KMS-11 (cell line): ENCODE results near the gene PCLO.

Experiments used
- H2AFZ ChIP-seq: fragments of 200-600 bp; sonication (generic); 2 replicates; pipeline ENCODE4 v1.6.1; 2016; ENCODE audit warnings: antibody characterized with exemption, mixed run types, low read depth
- H3K27ac ChIP-seq: fragments of 200-600 bp; sonication (generic); 2 replicates; pipeline ENCODE4 v1.6.1; 2016; ENCODE audit warnings: mild to moderate bottlenecking, mixed run types
- H3K27me3 ChIP-seq: fragments of 200-600 bp; sonication (generic); 2 replicates; pipeline ENCODE4 v1.6.1; 2017; ENCODE audit warnings: mild to moderate bottlenecking, low read depth, mixed run types, moderate library complexity; ENCODE audit not compliant: insufficient read depth
- H3K36me3 ChIP-seq: fragments of 200-600 bp; sonication (generic); 2 replicates; pipeline ENCODE4 v1.6.1; 2017; ENCODE audit warnings: mild to moderate bottlenecking, mixed run types; ENCODE audit not compliant: insufficient read depth
- H3K4me1 ChIP-seq: fragments of 200-600 bp; sonication (generic); 2 replicates; pipeline ENCODE4 v1.6.1; 2016; ENCODE audit warnings: mild to moderate bottlenecking, low read depth, mixed run types; ENCODE audit not compliant: poor library complexity, severe bottlenecking
- H3K4me2 ChIP-seq: fragments of 200-600 bp; sonication (generic); 2 replicates; pipeline ENCODE4 v1.7.0; 2016; ENCODE audit warnings: mild to moderate bottlenecking, mixed run types
- H3K4me3 ChIP-seq: fragments of 200-600 bp; sonication (generic); IDR thresholded peaks from 2 replicates; pipeline ENCODE4 v1.6.1; 2017; ENCODE audit warnings: low read depth, low read length, mixed read lengths; ENCODE audit not compliant: insufficient read depth
- H3K79me2 ChIP-seq: fragments of 200-600 bp; sonication (generic); 2 replicates; pipeline ENCODE4 v1.6.1; 2016; ENCODE audit warnings: low read depth, mixed run types; ENCODE audit not compliant: insufficient read depth
- H3K9ac ChIP-seq: fragments of 200-600 bp; sonication (generic); 2 replicates; pipeline ENCODE4 v1.6.1; 2016; ENCODE audit warnings: mild to moderate bottlenecking, mixed run types
- H4K20me1 ChIP-seq: fragments of 200-600 bp; sonication (generic); 2 replicates; pipeline ENCODE4 v1.6.1; 2016; ENCODE audit warnings: mild to moderate bottlenecking, mixed run types; ENCODE audit not compliant: insufficient read depth
- TF ChIP-seq, protein P1 (sequence below): fragments of 200-600 bp; sonication (generic); conservative IDR thresholded peaks from 2 replicates; pipeline ENCODE4 v1.6.1; 2017; ENCODE audit warnings: low read depth, mild to moderate bottlenecking, antibody characterized with exemption, low read length, moderate library complexity, mixed read lengths

PCLO gene

DNA sequence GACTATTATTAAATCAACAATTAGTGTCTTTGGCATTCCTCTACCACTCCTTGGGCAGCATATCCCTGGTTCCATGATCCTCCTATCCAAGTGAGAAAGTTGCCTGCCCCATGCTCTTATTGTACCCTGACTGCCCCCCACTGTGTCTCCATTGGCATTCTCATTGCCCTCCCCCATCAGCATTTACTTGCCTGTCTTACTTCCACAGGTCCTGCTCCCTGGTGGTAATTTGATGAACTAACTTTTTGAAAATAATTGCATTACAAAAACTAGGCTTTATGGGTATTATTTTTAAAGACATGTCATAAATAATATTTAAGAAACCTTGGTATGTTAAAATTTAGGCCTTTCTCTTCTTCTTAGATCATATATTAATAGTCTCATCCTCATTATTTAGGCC, 346.4 kb downstream of the PCLO start:
- no peak overlapping the region for H3K27ac ChIP-seq
- TF ChIP-seq, protein P1, sequence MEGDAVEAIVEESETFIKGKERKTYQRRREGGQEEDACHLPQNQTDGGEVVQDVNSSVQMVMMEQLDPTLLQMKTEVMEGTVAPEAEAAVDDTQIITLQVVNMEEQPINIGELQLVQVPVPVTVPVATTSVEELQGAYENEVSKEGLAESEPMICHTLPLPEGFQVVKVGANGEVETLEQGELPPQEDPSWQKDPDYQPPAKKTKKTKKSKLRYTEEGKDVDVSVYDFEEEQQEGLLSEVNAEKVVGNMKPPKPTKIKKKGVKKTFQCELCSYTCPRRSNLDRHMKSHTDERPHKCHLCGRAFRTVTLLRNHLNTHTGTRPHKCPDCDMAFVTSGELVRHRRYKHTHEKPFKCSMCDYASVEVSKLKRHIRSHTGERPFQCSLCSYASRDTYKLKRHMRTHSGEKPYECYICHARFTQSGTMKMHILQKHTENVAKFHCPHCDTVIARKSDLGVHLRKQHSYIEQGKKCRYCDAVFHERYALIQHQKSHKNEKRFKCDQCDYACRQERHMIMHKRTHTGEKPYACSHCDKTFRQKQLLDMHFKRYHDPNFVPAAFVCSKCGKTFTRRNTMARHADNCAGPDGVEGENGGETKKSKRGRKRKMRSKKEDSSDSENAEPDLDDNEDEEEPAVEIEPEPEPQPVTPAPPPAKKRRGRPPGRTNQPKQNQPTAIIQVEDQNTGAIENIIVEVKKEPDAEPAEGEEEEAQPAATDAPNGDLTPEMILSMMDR: peak; percentile 46; the same call in 1 of the 2 replicates
- H3K27me3 ChIP-seq: no peaks in the 10 kb centered on the region
- H3K9ac ChIP-seq: no peak overlapping the region
- H3K79me2 ChIP-seq: no peaks in the 10 kb centered on the region
- H3K4me1 ChIP-seq: no peaks in the 10 kb centered on the region
- H2AFZ ChIP-seq: no peak overlapping the region
- no peaks in the 10 kb centered on the region for H3K36me3 ChIP-seq
- H4K20me1 ChIP-seq: no peaks in the 10 kb centered on the region
- H3K4me2 ChIP-seq: no peak overlapping the region
- H3K4me3 ChIP-seq: no peak overlapping the region

DNA sequence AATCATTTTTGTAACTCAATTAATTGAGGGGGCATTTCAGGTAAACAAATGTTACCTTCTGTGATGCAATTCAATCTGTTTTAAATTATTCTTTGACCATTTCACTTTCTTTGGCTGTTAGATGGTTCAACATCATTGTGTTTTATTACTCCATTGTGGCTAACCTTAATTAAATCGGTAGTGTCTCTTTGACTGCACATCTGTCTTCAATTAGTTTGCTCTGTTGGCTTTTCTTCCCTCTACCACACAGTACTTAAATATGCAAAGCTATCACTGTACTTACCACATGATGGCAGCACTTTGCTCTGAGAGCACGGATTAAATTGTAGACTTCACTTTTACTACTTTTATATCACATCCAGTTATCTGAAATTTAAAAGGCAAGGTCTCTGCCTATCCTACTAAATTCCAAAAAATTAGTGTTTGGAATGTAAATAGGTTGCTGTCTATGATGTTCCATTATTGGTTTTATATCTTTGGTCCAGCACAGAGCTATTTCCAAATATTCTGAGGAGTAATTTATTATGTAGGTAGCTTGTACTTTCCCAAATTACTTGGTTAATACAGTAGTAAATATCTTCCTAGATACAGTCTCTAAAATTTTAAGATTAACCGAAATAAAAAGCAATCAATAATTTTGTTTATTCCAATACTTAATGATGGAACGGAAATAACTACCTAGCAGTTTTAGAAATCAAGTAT, 352.0 kb downstream of the PCLO start:
- no peak overlapping the region for H3K4me3 ChIP-seq
- no peaks in the 10 kb centered on the region for H3K79me2 ChIP-seq
- no peaks in the 10 kb centered on the region for H3K4me1 ChIP-seq
- H3K36me3 ChIP-seq: no peaks in the 10 kb centered on the region
- no peaks in the 10 kb centered on the region for H4K20me1 ChIP-seq
- no peak overlapping the region for H3K9ac ChIP-seq
- H3K4me2 ChIP-seq: no peak overlapping the region
- H2AFZ ChIP-seq: no peak overlapping the region
- H3K27me3 ChIP-seq: no peaks in the 10 kb centered on the region
- no peak overlapping the region for H3K27ac ChIP-seq
- TF ChIP-seq, protein P1: peak; percentile 80

DNA sequence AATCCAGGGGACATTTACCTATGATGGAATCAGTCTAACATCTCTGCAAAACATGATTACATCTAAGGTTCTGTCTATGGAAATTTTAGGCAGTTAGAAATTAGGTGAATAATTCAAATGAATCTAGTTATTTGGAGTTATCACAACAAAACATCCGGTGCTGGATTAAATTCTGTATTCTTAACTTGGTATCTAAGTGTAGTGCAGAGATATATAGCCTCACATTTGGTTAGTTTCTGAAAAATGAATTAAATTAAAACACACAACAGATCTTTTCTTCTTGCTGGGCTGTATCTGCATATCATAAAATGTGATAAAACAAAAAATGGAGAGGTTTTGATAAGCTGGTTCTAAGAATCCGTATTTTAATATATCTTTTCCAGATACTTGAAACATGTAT, 354.1 kb downstream of the PCLO start:
- no peaks in the 10 kb centered on the region for H3K4me1 ChIP-seq
- H3K36me3 ChIP-seq: no peaks in the 10 kb centered on the region
- no peaks in the 10 kb centered on the region for H4K20me1 ChIP-seq
- TF ChIP-seq, protein P1: no peak
- no peak overlapping the region for H3K27ac ChIP-seq
- H3K4me3 ChIP-seq: no peak overlapping the region
- H3K27me3 ChIP-seq: no peaks in the 10 kb centered on the region
- no peaks in the 10 kb centered on the region for H3K79me2 ChIP-seq
- H3K4me2 ChIP-seq: no peak overlapping the region
- H2AFZ ChIP-seq: no peak overlapping the region
- no peak overlapping the region for H3K9ac ChIP-seq

DNA sequence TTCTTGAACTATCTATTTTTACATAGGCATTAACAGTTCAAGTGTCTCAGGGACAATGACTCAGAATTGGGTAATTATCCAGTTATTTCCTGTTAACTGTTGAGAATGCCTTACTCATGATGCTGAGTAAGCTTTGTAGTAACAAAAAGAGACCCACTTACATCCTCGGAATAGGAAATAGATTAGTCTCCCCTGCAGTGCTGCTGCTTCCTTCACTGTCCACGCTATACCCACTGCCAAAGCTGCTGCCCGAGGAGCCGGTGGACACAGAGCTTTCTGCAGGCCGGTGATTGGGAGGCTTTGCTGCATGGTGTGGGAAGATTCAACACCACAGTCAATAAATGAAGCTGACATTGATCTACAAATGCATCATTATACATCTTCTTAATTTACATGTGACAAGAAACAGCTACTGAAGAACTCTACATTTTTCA, 357.1 kb downstream of the PCLO start:
- Histone ChIP-seq H3K4me1 (no peaks in the 10 kb centered on the region), H4K20me1 (no peaks in the 10 kb centered on the region), H3K36me3 (no peaks in the 10 kb centered on the region), H2AFZ (no peak overlapping the region), H3K4me2 (no peak overlapping the region), H3K4me3 (no peak overlapping the region), H3K27ac (no peak overlapping the region), H3K27me3 (no peaks in the 10 kb centered on the region), H3K79me2 (no peaks in the 10 kb centered on the region), H3K9ac (no peak overlapping the region)
- TF ChIP-seq, protein P1: no peak
